HG03159 (cell line): ENCODE results near the gene IPPK.

Source experiments
- ATAC-seq: cut with Tn5 transposase; IDR thresholded peaks from one replicate; pipeline ENCODE4 v1.9.1; 2021; ENCODE audit warnings: mild to moderate bottlenecking, moderate library complexity; ENCODE audit not compliant: unreplicated experiment

IPPK gene

DNA sequence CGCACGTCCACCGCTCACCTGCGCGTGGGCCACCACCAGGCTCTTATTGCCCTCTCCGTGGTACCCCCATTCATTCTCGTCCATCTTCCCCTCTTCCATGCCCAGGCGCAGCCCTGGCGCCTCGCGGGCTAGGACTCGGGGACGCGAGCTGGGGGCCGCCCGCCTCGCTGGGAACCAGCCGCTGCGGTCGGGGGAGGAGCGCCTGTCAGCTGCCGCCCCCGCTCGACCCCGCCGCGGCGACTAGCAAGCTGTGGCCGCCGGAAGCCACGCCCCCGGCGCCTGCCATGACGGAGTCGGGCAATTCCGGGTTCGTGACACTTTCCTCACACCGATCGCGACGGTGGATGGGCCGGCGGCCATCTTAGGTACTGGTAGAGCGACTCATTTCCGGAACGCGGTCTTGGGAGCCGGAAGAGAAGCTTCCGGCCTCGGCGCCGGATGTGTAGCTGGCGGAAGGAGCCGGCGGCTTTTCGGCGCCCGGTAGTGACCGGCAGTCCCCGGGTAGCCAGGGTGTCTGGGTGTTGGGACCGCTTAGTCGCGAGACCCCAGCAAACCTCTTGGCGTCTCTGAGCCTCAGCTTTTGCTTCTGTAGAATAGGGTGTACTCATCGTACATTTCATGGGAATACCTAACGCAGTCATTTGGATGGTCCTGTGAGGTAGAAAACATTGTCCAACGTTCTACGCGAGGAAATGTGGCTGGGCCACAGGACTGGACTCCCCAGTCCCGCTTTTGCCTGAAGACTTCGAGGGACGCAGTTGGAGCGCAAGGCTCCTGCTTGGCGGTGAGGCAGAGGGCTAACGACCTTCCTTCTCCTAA is at the start of gene IPPK:
TSS of gene IPPK (minus strand) at position 242 of the 819 bp plus-strand sequence. CDS start at position 99, 143 bp downstream.
- peak; percentile 94 for ATAC-seq

GRCh38 chr9:92719028-92719647 is 49.2 kb upstream of the IPPK start:
- ATAC-seq: no peak

DNA sequence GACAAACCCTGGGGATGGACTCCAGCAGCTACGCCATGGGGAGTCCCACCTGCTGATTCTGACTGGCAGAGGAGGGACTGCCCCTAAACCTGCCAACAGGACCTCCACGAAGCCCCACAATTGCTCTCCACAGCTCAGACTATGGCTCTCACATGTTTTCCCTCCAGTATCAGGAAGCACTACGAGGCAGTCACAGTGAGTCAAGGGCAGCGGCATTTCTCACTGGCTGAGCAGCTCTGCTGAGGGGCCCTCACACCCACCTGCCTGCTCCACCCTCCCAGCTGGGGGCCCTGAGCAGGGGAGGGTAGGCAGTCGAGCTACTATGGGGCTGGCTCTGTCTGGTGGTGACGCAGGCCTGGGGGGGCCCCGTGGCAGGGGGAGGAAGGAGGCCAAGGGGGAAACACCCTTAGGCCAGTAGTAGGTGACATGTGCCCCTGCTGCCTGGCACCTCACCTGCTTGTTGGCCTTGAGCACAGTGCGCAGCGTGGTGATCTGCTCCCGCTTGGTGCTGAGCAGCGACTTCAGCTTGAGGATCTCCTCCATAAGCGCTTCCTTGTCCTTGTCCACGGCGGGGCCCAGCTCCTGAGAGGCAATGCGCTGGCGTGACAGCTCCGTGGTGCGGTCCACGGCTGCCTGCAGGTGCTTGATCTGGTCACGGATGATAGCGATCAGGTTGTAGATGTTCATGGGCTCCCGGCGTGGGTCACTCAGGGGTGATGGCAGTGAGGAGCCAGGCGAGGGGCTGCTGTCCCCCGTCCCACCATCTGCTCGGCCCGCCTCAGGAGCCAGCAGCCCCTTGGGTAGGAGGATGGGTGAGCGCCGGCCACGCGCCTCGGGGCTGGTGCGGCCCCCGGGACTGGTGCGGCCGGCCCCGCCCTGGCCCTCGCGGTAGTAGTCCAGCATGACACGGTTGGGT is 48.4 kb upstream of the IPPK start:
- ATAC-seq: no peak

- no peak for ATAC-seq
Measured at GRCh38 chr9:92717201-92718085, 47.5 kb upstream of the IPPK start.

- peak; percentile 56 for ATAC-seq
Measured at GRCh38 chr9:92716557-92716956, 46.6 kb upstream of the IPPK start.

DNA sequence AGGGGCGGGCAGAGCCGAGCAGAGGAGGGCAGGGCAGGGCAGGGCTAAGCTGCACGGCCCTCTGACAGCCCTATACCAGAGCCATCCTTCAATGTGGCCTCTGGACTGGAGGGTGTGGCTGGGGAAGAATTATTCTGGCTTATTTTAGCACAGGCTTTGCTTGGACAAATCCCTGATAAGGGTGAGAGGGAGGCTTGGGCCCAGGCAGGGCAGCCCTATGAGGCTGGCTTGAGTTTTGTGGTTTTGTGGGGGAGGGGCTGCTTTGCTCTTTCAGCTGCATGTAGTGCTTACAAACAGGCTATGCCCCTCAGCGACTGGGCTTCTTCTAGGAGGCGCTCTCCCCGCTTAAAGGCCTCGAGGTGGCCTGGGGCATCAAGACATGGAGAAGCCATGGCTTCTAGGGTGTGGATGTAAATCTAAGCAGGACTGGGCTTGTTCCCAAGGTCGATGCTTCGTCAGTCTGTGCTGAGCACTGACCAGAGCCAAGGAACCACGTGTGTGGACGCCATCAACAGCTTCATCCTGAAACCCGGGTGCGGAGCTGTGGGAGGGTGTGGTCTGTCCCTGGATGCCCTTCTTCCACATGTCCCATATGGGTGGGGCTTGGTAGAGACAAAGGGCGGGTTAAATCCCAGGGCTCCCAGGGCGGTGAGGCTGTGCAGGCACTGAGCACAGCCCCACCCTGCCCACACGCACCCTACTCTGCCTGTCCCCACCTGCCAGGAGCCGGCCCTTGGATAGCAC is 45.7 kb upstream of the IPPK start:
- ATAC-seq: no peak

GRCh38 chr9:92714787-92715487 is 45.0 kb upstream of the IPPK start:
- no peak for ATAC-seq

DNA sequence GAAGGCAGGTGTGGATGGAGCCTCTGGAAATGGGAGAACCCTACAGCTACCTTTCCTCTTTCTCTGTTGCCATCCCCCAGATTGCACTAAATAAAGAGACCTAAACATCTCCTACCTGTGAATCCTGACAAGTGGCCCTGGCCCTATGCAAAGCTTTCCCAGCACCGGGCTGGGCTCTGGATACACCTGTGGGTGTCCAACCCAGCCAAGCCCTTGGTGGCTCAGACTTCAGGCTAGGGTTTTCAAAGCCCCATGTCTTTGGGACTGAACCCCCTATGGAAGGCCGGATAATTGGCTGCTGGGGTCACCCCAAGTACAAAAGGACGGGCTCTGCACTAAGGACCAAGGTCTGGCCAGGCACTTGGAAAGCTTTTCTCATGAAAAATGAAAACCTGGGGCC is 44.1 kb upstream of the IPPK start:
- no peak for ATAC-seq

DNA sequence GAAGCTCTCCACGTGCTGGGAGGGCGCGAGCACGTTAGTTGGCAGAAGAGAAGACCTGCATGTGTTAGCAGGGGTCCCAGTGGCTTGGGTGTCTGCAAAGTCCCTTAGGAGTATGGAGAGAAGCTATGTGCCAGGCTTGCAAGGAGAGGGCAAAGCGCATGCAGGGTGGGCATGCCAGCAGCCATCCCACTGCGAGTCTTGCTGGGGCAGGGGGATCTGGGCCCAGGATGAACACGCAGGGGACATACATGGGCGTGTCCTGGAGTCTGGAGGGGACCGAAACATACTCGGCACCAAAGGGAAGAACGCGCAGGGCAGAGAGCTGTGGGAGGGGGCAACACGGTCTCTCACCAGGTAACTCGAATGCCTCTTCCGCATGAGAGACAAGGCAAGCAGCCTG is 43.6 kb upstream of the IPPK start:
- ATAC-seq: no peak

GRCh38 chr9:92712767-92713166 is 42.8 kb upstream of the IPPK start:
- no peak for ATAC-seq

DNA sequence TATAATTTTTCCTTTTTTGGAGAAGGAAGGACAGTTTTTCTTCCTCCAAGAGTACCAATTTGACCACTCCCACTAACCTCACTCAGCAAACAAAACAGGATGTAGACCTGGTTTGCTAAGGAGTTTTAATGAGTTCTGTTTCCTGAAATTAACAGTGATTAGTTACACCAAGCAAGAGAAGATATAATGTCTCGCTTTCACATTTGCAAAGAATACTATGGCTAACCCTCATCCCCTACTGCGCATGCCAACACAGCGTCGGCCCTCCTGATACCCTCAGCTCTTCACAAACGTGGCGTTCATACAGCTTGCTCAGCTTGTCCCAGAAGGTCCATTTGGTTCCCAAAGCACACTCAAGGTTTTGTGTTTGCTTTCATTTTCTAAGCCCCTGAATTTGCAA is 41.9 kb upstream of the IPPK start:
- no peak for ATAC-seq

DNA sequence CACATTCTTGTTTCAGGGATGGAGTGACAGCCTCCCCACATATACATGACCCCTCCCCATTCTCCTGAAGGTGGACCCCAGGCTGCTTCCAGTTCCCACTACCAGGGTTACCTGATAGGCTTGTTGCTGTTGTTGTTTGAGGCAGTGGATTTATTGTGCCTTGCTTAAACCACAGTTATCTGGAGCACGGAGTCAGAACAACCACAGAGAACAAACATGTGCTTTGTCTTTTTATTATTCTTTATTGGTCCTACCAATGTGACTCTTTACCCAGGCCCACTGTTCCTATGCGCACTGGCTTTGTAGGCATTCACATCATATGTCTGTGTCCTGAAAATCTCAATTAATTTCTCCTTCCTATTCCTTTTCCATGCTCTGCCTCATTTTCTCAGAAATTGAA is 41.2 kb upstream of the IPPK start:
- no peak for ATAC-seq

DNA sequence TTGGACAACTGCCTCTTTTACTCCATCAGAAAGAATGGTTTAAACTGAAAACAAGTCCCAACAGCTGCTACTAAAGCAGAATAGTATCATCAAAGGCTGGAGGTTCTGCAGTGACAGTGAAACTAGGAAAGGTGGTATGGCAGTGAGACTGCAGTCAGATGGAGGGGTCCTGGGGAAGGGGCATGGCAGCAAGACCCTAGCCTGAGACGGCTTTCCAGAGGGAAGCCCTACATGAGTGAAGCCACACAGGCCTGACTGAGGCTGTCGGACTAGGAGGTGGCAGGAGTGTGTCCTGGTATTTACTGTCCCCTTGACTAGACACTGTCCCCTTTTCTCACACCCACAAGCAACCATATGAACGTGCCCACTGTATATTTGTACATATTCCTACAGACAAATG is 40.4 kb upstream of the IPPK start:
- no peak for ATAC-seq

GRCh38 chr9:92709954-92710353 is 40.0 kb upstream of the IPPK start:
- ATAC-seq: no peak

GRCh38 chr9:92709240-92709639 is 39.3 kb upstream of the IPPK start:
- no peak for ATAC-seq

- no peak for ATAC-seq
Measured at GRCh38 chr9:92707530-92707929, 37.6 kb upstream of the IPPK start.

DNA sequence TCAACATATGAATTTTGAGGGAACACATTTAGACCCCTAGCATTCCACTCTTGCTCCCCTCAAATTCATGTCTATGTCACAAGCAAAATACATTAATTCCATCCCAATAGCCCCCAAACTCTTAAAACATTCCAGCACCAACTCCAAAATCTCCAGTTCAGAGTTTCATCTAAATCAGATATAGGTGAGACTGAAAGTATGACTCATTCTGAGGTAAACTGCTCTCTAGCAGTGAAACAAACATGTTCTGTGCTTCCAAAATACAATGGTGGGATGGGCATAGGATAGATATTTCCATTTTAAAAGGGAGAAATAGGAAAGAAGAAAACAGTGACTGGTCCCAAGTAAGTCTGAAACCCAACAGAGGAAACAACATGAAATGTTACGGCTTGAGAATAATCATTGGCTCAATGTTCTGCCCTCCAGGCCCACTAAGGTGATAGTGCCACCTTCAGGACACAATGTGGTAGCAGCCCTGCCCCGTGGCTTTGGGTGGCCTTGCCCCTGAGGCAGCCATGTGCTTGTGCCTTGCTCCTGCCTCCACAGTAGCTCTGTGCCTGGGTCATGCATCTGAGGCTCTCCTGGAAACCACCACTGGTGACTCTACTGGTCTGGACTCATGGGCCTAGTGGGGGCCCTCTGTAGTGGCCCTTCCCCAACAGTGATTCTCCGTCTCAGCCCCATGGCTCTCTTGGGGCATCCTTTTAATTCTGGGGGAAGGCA is 36.4 kb upstream of the IPPK start:
- no peak for ATAC-seq

DNA sequence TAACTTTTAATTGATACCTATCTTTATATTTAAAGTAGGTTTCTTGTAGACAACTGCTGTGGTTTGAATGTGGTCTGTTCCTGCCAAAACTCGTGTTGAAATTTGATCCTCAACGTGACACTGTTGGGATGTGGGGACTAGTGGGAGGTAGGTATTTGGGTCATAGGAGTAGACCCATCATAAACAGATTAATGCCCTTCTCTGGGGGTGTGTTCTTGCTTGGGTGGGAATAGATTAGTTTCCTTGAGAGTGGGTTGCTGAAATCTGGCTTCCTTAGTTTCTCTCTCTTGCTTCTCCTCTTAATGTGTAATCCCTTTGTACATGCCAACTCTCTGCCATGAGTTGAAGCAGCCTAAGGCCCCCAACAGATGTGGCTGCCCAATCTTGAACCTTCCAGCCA is 34.6 kb upstream of the IPPK start:
- no peak for ATAC-seq

- no peak for ATAC-seq
Measured at GRCh38 chr9:92696619-92697018, 26.7 kb upstream of the IPPK start.
